CD4-positive, alpha-beta T cell treated with Interleukin-6 at 100 ng/mL for 8 hours (primary cell): Measurements from ENCODE around the gene MTA3.

Source experiments
- DNase-seq: peaks from one replicate; pipeline ENCODE4 v3.0.0-alpha.2; 2020; ENCODE audit warnings: mixed read lengths, low spot score

MTA3 gene

DNA sequence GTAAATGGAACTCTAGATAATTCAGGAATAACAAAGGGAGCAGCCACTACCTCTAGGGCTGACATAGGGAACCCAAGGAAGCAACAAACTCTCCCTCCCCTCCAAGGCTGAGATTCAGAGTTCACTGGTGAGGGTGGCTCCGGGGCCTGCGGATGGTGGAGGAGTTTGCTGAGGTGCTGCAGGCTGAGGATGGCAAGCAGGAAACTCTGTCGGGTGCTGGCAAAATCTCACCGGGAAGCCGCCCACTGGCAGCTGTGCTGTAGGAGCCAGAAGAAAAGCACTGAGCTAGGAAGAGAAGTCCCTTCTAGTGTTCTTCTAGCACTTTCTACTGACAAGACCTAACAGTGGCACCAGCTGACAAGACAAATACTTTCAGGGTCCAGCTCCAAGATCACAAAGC, 236.5 kb downstream of the MTA3 start:
- no peak for DNase-seq
